Pancreas (tissue), 10 donors: ENCODE measurements around the gene LMX1B. TPM values are rescaled to one million over a fixed set of nuclear protein-coding genes. Genes with fewer than 3 reads are reported as not detected.

Source experiments
- ATAC-seq, 4 donors: fragments of 200-7000 bp; cut with Tn5 transposase; one replicate each; pipeline versions ENCODE4 v1.8.0 to v1.9.1; 2020; ENCODE audit warnings: mild to moderate bottlenecking in 4 of 4, moderate library complexity in 4 of 4
- DNase-seq, 6 donors: peaks; one replicate each; pipeline ENCODE4 v3.0.0-alpha.2; 2020
- FAIRE-seq: peaks from 2 replicates; lab custom pipeline; 2012; peaks lifted over from hg19 to GRCh38; lab: Jason Lieb, UNC
- H3K27ac ChIP-seq, 4 donors: fragments of 200-600 bp; sonication (generic); 1 replicate in 3 of 4; 2 replicates in 1 of 4; pipeline versions ENCODE4 v1.5.0 to v1.8.0; 2020
- H3K27me3 ChIP-seq, 4 donors: fragments of 200-600 bp; one replicate each; pipeline ENCODE4 v1.8.0; 2021
- H3K36me3 ChIP-seq, 3 donors: fragments of 200-600 bp; sonication (generic) in 1 of 3; one replicate each; pipeline versions ENCODE4 v1.5.0 to v1.8.0; 2020 to 2021
- H3K4me1 ChIP-seq, 3 donors: fragments of 200-600 bp; one replicate each; pipeline ENCODE4 v1.8.0; 2021
- H3K4me3 ChIP-seq, 4 donors: fragments of 200-600 bp; sonication (generic) in 2 of 4; one replicate each; pipeline versions ENCODE4 v1.5.0 to v1.8.0; 2020 to 2021
- H3K9me3 ChIP-seq, 4 donors: fragments of 200-600 bp; one replicate each; pipeline ENCODE4 v1.8.0; 2021
- WGBS, 2 donors: extraction: QIAGEN DNeasy Blood & Tissue Kit; methylation state at CpG; one replicate each; pipeline ENCODE4 v1.1.7; 2013; 5-methylcytosine and 5-hydroxymethylcytosine counted together
- intact Hi-C, 3 donors: fragments of 100-400 bp; cut with DNase I; formaldehyde crosslinking; loops; one replicate each; pipeline versions ENCODE4 v1.11.1 to v1.14.2; 2022
- polyA plus RNA-seq, 2 donors: library from polyadenylated mRNA; stranded (reverse); fragments of 200-250 nt; gene quantifications; one replicate each; pipeline ENCODE4 v1.2.3, GENCODE V29; 2013
- total RNA-seq, 6 donors: library from RNA; stranded (reverse); fragmentation: NEBNext Ultra II Directional in 4 of 6; extraction: Animal tissue kit (Norgen Biotek cat#: 25700) in 4 of 6; gene quantifications; one replicate each; pipeline versions ENCODE4 v1.2.1 to v1.2.4, GENCODE V29; 2021 to 2023
- TF ChIP-seq, protein P1 (sequence below), 4 donors: fragments of 200-600 bp; sonication (generic) in 3 of 4; IDR thresholded peaks; one replicate each; pipeline versions ENCODE4 v1.5.0 to v1.8.0; 2021; ENCODE audit warnings: antibody characterized with exemption in 4 of 4
- donor health status: healthy with polysubstance abuse.
- donor health status: DM: no; HTN: no; CAD: no; lungs with moderate emphysema.
- donor health status: DM: no; HTN: no; CAD: no.
- donor health status: control.
- donor health status: control.
- donor health status: Bipolar disorder and iron deficiency.
- donor health status: DM: yes; HTN: yes; CAD: no.
- donor health status: DM: no; HTN: no; CAD: no.
- donor health status: DM: no; HTN: no; CAD: no.
- donor health status: DM: yes; HTN: yes; CAD: no.

The LMX1B gene
- total and polyA plus RNA-seq, 8 donors = 0.05 to 1.2 (median 0.46) TPM

DNA sequence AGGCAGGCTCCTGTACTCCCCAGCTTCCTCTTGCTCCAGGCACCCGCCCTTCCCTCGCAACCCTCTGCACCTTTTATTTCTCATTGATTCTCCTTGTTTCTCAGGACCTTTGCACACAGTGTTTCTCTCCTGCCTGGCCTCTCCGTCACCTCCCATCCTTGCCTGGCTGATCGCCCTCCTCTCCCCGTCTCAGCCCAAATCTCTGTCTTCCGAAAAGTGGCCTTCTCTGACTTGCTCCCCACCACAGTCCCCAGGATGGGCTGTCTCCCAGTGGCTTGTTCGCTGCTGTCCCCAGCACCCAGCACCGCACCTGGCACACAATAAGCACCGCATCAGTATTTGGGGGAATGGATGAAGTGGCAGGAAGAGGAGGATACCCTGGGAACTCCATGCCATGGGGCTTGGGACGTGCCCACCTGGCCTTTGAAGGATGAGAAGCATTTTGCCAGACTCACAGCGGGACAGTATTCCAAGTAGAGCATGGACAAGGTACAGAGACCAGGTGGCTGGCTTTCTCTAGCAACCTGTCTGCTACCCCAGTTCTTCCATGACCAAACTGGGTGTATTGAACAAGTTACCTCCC is 62.5 kb downstream of the LMX1B start:
- peaks cover 0 to 7% (median 3%) of the 10 kb centered on the region in 4 donors for H3K27me3 ChIP-seq
- H3K36me3 ChIP-seq = no peaks in the 10 kb centered on the region

GRCh38 chr9:126676685-126677143 is 63.0 kb downstream of the LMX1B start:
- Histone ChIP-seq H3K4me3 (no peak overlapping the region), H3K27me3 (peaks cover 0 to 7% (median 3%) of the 10 kb centered on the region in 4 donors), H3K4me1 (no peaks in the 10 kb centered on the region), H3K36me3 (no peaks in the 10 kb centered on the region), H3K27ac (no peak overlapping the region), H3K9me3 (no peaks in the 10 kb centered on the region)
- TF ChIP-seq, protein P1, sequence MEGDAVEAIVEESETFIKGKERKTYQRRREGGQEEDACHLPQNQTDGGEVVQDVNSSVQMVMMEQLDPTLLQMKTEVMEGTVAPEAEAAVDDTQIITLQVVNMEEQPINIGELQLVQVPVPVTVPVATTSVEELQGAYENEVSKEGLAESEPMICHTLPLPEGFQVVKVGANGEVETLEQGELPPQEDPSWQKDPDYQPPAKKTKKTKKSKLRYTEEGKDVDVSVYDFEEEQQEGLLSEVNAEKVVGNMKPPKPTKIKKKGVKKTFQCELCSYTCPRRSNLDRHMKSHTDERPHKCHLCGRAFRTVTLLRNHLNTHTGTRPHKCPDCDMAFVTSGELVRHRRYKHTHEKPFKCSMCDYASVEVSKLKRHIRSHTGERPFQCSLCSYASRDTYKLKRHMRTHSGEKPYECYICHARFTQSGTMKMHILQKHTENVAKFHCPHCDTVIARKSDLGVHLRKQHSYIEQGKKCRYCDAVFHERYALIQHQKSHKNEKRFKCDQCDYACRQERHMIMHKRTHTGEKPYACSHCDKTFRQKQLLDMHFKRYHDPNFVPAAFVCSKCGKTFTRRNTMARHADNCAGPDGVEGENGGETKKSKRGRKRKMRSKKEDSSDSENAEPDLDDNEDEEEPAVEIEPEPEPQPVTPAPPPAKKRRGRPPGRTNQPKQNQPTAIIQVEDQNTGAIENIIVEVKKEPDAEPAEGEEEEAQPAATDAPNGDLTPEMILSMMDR (IDR thresholded peaks at IDR 0.05) = no peak
- intact Hi-C loops = no loop called here
- FAIRE-seq (no peak), DNase-seq (no peak), ATAC-seq (no peak)
- 20 to 22% methylated on average over 23 to 24 of the region's 24 CpGs for WGBS, 2 donors

More for the DNA sequence above, 62.5 kb downstream of the LMX1B start:
- TF ChIP-seq, protein P1 (IDR thresholded peaks at IDR 0.05) = no peak
- H3K27ac ChIP-seq = no peak overlapping the region
- H3K4me1 ChIP-seq = no peaks in the 10 kb centered on the region
- H3K9me3 ChIP-seq = no peaks in the 10 kb centered on the region
- DNase-seq (no peak), ATAC-seq (no peak), FAIRE-seq (no peak)
- intact Hi-C loops = no loop called here
- H3K4me3 ChIP-seq = no peak overlapping the region
- WGBS, 2 donors = 51 to 63% methylated on average over 11 of the region's 11 CpGs

DNA sequence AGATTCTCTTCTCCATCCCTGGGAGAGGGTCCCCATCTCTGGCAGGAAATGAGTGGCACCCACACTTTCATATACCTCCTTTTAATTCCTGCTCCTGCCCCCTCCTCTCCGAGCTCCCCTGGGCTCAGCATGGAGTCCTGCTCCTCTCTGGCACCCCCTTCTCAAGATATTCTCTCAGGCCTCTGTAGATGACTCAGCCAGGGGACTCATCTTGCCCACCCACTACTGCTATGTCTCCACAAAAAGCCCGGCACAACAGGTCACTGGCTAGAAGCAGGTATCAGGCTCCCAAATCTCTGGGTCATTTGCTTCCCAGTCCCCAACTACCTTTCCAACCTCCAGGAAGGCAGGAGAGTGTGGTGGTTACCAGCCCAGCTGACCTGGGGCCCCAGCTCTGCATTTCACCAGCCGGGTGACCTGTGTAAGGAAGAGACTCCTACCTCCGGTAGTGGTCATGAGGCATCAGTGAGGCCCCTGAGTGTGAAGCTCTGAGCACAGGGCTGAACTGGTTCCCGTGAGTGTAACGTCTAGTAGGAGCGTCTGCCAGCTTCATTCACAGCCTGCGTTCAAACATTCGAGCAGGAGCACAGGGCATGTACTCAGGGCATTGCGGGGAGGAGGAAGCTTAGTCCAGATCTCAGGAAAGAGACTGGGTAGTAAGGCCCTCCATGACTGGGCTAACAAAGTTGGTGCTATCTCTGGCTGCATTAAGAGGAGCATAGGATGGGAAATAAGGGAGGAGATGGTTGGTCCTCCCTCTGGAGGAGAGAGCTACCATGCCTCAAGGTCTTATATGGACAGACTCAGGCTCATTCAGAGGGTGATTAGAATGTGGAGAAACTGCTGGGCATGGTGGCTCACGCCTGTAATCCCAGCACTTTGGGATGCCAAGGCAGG is 63.7 kb downstream of the LMX1B start:
- Histone ChIP-seq H3K9me3 (no peaks in the 10 kb centered on the region), H3K27ac (no peak overlapping the region), H3K4me1 (no peaks in the 10 kb centered on the region), H3K36me3 (no peaks in the 10 kb centered on the region), H3K4me3 (no peak overlapping the region), H3K27me3 (peaks cover 0 to 9% (median 4%) of the 10 kb centered on the region in 4 donors)
- ATAC-seq (no peak), DNase-seq (no peak), FAIRE-seq (no peak)
- intact Hi-C loops = no loop called here
- TF ChIP-seq, protein P1 (IDR thresholded peaks at IDR 0.05) = no peak
- 54 to 58% methylated on average over 11 of the region's 11 CpGs for WGBS, 2 donors

GRCh38 chr9:126678989-126679388 is 65.3 kb downstream of the LMX1B start:
- TF ChIP-seq, protein P1 (IDR thresholded peaks at IDR 0.05) = no peak
- intact Hi-C loops = no loop called here
- H3K9me3 ChIP-seq = no peaks in the 10 kb centered on the region
- ATAC-seq = no peak
- 86 to 92% methylated on average over 4 of the region's 4 CpGs for WGBS, 2 donors
- H3K36me3 ChIP-seq = no peaks in the 10 kb centered on the region
- H3K4me1 ChIP-seq = no peaks in the 10 kb centered on the region
- FAIRE-seq = no peak
- no peak for DNase-seq
- H3K27me3 ChIP-seq = peaks cover 0 to 9% (median 4%) of the 10 kb centered on the region in 4 donors
- no peak overlapping the region for H3K27ac ChIP-seq
- H3K4me3 ChIP-seq = no peak overlapping the region
